Activated CD4-positive, alpha-beta T cell treated with anti-CD3 and anti-CD28 coated beads, Interleukin-2, amount 10 ng/mL, durations not matched to agents 7 days and 5 days (primary cell): ENCODE data around the gene CCDC33. TPM values are rescaled to one million over a fixed set of nuclear protein-coding genes. Genes with fewer than 3 reads are reported as not detected.

ENCODE experiments used
- CTCF ChIA-PET: fragments of 350-600 bp; sonication (Branson Sonifier 250); formaldehyde crosslinking; loops from one replicate; lab custom pipeline; 2021; ENCODE audit warnings: antibody characterized with exemption; lab: Charles Lee
- POLR2A ChIA-PET: fragments of 350-600 bp; sonication (Branson Sonifier 250); formaldehyde crosslinking; loops from one replicate; lab custom pipeline; 2021; ENCODE audit warnings: antibody characterized with exemption; lab: Charles Lee
- DNase-seq: peaks from one replicate; pipeline ENCODE4 v3.0.0-alpha.2; 2020
- H3K27ac Mint-ChIP-seq: one replicate; pipeline ENCODE4 v1.8.0; 2021; ENCODE audit warnings: mild to moderate bottlenecking, moderate library complexity, mixed read lengths
- H3K27me3 Mint-ChIP-seq: one replicate; pipeline ENCODE4 v1.8.0; 2021; ENCODE audit warnings: mixed read lengths
- H3K36me3 Mint-ChIP-seq: one replicate; pipeline ENCODE4 v1.8.0; 2021; ENCODE audit warnings: low read depth, mixed read lengths
- H3K4me1 Mint-ChIP-seq: one replicate; pipeline ENCODE4 v1.8.0; 2021; ENCODE audit warnings: mixed read lengths
- H3K4me3 Mint-ChIP-seq: one replicate; pipeline ENCODE4 v1.8.0; 2021; ENCODE audit warnings: mild to moderate bottlenecking, moderate library complexity, mixed read lengths
- H3K9me3 Mint-ChIP-seq: one replicate; pipeline ENCODE4 v1.8.0; 2021; ENCODE audit warnings: mixed read lengths
- total RNA-seq, 2 experiments: library from RNA; stranded (reverse); gene quantifications; one replicate each; pipeline ENCODE4 v1.2.3, GENCODE V29; 2021

CCDC33 gene
- total RNA-seq, 2 experiments from 2014 or later = not detected

- no peak overlapping the region for H3K27ac Mint-ChIP-seq
- H3K36me3 Mint-ChIP-seq = no peaks in the 10 kb centered on the region
- POLR2A ChIA-PET = no interaction called here
Measured at GRCh38 chr15:74211656-74212055, 24.5 kb upstream of the CCDC33 start.

GRCh38 chr15:74212494-74212893 is 23.6 kb upstream of the CCDC33 start:
- POLR2A ChIA-PET = no interaction called here
- no peak for DNase-seq
- H3K36me3 Mint-ChIP-seq = no peaks in the 10 kb centered on the region
- H3K27me3 Mint-ChIP-seq = peaks cover 19% of the 10 kb centered on the region
- peaks cover 6% of the 10 kb centered on the region for H3K4me1 Mint-ChIP-seq
- H3K27ac Mint-ChIP-seq = no peak overlapping the region
- no peak overlapping the region for H3K4me3 Mint-ChIP-seq
- CTCF ChIA-PET = interaction anchor here (1.2 to 1.5 kb wide), 2 partner anchors 12 to 108 kb away, joined by 3 read pairs; no protein-coding TSS in a partner anchor
- H3K9me3 Mint-ChIP-seq = no peaks in the 10 kb centered on the region

More at GRCh38 chr15:74211656-74212055, 24.5 kb upstream of the CCDC33 start:
- Mint-ChIP-seq H3K27me3 (peaks cover 23% of the 10 kb centered on the region), H3K4me3 (no peak overlapping the region), H3K9me3 (no peaks in the 10 kb centered on the region), H3K4me1 (peaks cover 6% of the 10 kb centered on the region)
- no peak for DNase-seq
- CTCF ChIA-PET = interaction anchor here (1.2 to 1.5 kb wide), 2 partner anchors 11 to 109 kb away, joined by 3 read pairs; no protein-coding TSS in a partner anchor

GRCh38 chr15:74213858-74214284 is 22.3 kb upstream of the CCDC33 start:
- peaks cover 6% of the 10 kb centered on the region for H3K4me1 Mint-ChIP-seq
- H3K27ac Mint-ChIP-seq = no peak overlapping the region
- CTCF ChIA-PET = interaction anchor here (0.6 kb wide), 1 partner anchor 101 kb away, joined by 3 read pairs; no protein-coding TSS in a partner anchor
- H3K27me3 Mint-ChIP-seq = peaks cover 9% of the 10 kb centered on the region
- POLR2A ChIA-PET = no interaction called here
- H3K9me3 Mint-ChIP-seq = no peaks in the 10 kb centered on the region
- no peak for DNase-seq
- no peak overlapping the region for H3K4me3 Mint-ChIP-seq
- no peaks in the 10 kb centered on the region for H3K36me3 Mint-ChIP-seq

- Mint-ChIP-seq H3K4me3 (no peak overlapping the region), H3K36me3 (no peaks in the 10 kb centered on the region), H3K4me1 (peaks cover 6% of the 10 kb centered on the region), H3K27me3 (peaks cover 9% of the 10 kb centered on the region), H3K9me3 (no peaks in the 10 kb centered on the region), H3K27ac (no peak overlapping the region)
- ChIA-PET CTCF (no interaction called here), POLR2A (no interaction called here)
- DNase-seq = no peak
Measured at GRCh38 chr15:74214324-74215021, 21.7 kb upstream of the CCDC33 start.

GRCh38 chr15:74215958-74216357 is 20.2 kb upstream of the CCDC33 start:
- H3K36me3 Mint-ChIP-seq = no peaks in the 10 kb centered on the region
- H3K9me3 Mint-ChIP-seq = no peaks in the 10 kb centered on the region
- ChIA-PET CTCF (interaction anchor here (0.6 to 1.1 kb wide), 2 partner anchors 11 to 439 kb away, joined by 3 read pairs; no protein-coding TSS in a partner anchor), POLR2A (no interaction called here)
- no peak overlapping the region for H3K4me3 Mint-ChIP-seq
- DNase-seq = no peak
- peaks cover 14% of the 10 kb centered on the region for H3K27me3 Mint-ChIP-seq
- H3K4me1 Mint-ChIP-seq = peaks cover 6% of the 10 kb centered on the region
- H3K27ac Mint-ChIP-seq = no peak overlapping the region

- no peaks in the 10 kb centered on the region for H3K36me3 Mint-ChIP-seq
- ChIA-PET CTCF (interaction anchor here (1.1 kb wide), 1 partner anchor 10 kb away, joined by 3 read pairs; no protein-coding TSS in a partner anchor), POLR2A (no interaction called here)
- no peak overlapping the region for H3K27ac Mint-ChIP-seq
- peaks cover 16% of the 10 kb centered on the region for H3K27me3 Mint-ChIP-seq
- no peak for DNase-seq
- H3K4me3 Mint-ChIP-seq = no peak overlapping the region
- no peaks in the 10 kb centered on the region for H3K9me3 Mint-ChIP-seq
- peaks cover 6% of the 10 kb centered on the region for H3K4me1 Mint-ChIP-seq
Measured at GRCh38 chr15:74216949-74217348, 19.2 kb upstream of the CCDC33 start.

GRCh38 chr15:74217907-74218885 is 17.9 kb upstream of the CCDC33 start:
- Mint-ChIP-seq H3K4me3 (no peak overlapping the region), H3K9me3 (no peaks in the 10 kb centered on the region), H3K36me3 (no peaks in the 10 kb centered on the region), H3K27me3 (peaks cover 21% of the 10 kb centered on the region), H3K4me1 (peaks cover 6% of the 10 kb centered on the region), H3K27ac (no peak overlapping the region)
- CTCF ChIA-PET = interaction anchor here (0.5 kb wide), 1 partner anchor 757 kb away, joined by 4 read pairs; no protein-coding TSS in a partner anchor
- POLR2A ChIA-PET = no interaction called here
- no peak for DNase-seq

- H3K9me3 Mint-ChIP-seq = no peaks in the 10 kb centered on the region
- H3K4me1 Mint-ChIP-seq = no peaks in the 10 kb centered on the region
- H3K4me3 Mint-ChIP-seq = no peak overlapping the region
- ChIA-PET CTCF (interaction anchor here (0.7 to 1.5 kb wide), 2 partner anchors 16 to 21 kb away, joined by 3 to 5 read pairs; partner anchors contain the start of gene CCDC33), POLR2A (interaction anchor here (0.6 kb wide), 1 partner anchor 624 kb away, joined by 3 read pairs; no protein-coding TSS in a partner anchor)
- H3K27me3 Mint-ChIP-seq = peaks cover 23% of the 10 kb centered on the region
- DNase-seq = no peak
- no peaks in the 10 kb centered on the region for H3K36me3 Mint-ChIP-seq
- peak overlapping the region; percentile 44 for H3K27ac Mint-ChIP-seq
Measured at GRCh38 chr15:74220475-74221248, 15.5 kb upstream of the CCDC33 start.

- no peak for DNase-seq
- H3K36me3 Mint-ChIP-seq = no peaks in the 10 kb centered on the region
- H3K27me3 Mint-ChIP-seq = peaks cover 23% of the 10 kb centered on the region
- H3K9me3 Mint-ChIP-seq = no peaks in the 10 kb centered on the region
- CTCF ChIA-PET = interaction anchor here (1.5 kb wide), 1 partner anchor 15 kb away, joined by 3 read pairs; the partner anchor contains the start of gene CCDC33
- no peak overlapping the region for H3K27ac Mint-ChIP-seq
- H3K4me1 Mint-ChIP-seq = no peaks in the 10 kb centered on the region
- H3K4me3 Mint-ChIP-seq = no peak overlapping the region
- POLR2A ChIA-PET = no interaction called here
Measured at GRCh38 chr15:74221399-74222239, 14.5 kb upstream of the CCDC33 start.

- no peaks in the 10 kb centered on the region for H3K36me3 Mint-ChIP-seq
- no peaks in the 10 kb centered on the region for H3K4me1 Mint-ChIP-seq
- POLR2A ChIA-PET = no interaction called here
- H3K27ac Mint-ChIP-seq = no peak overlapping the region
- H3K27me3 Mint-ChIP-seq = peaks cover 23% of the 10 kb centered on the region
- H3K9me3 Mint-ChIP-seq = no peaks in the 10 kb centered on the region
- H3K4me3 Mint-ChIP-seq = no peak overlapping the region
- CTCF ChIA-PET = interaction anchor here (1.5 kb wide), 1 partner anchor 14 kb away, joined by 3 read pairs; the partner anchor contains the start of gene CCDC33
- no peak for DNase-seq
Measured at GRCh38 chr15:74222240-74223119, 13.6 kb upstream of the CCDC33 start.

GRCh38 chr15:74225928-74226327 is 10.2 kb upstream of the CCDC33 start:
- no peaks in the 10 kb centered on the region for H3K36me3 Mint-ChIP-seq
- H3K27me3 Mint-ChIP-seq = peaks cover 18% of the 10 kb centered on the region
- no peaks in the 10 kb centered on the region for H3K4me1 Mint-ChIP-seq
- H3K27ac Mint-ChIP-seq = no peak overlapping the region
- no peak overlapping the region for H3K4me3 Mint-ChIP-seq
- ChIA-PET CTCF (no interaction called here), POLR2A (no interaction called here)
- DNase-seq = no peak
- H3K9me3 Mint-ChIP-seq = no peaks in the 10 kb centered on the region
